ENCODE measurements around the gene ABHD1. TPM values are rescaled to one million over a fixed set of nuclear protein-coding genes. Genes with fewer than 3 reads are reported as not detected.
A peak's percentile ranks its signal among the peaks of the same experiment; 100 is the strongest.
"Not testable (repeated sequence)": the region's sequence is repeated elsewhere in the genome, so short reads cannot be mapped to it uniquely, and the experiment has no call there.

Gene ABHD1
- total RNA-seq (2014; rRNA removed; shearing (Covaris generic)), result not detected in 2 replicates

DNA sequence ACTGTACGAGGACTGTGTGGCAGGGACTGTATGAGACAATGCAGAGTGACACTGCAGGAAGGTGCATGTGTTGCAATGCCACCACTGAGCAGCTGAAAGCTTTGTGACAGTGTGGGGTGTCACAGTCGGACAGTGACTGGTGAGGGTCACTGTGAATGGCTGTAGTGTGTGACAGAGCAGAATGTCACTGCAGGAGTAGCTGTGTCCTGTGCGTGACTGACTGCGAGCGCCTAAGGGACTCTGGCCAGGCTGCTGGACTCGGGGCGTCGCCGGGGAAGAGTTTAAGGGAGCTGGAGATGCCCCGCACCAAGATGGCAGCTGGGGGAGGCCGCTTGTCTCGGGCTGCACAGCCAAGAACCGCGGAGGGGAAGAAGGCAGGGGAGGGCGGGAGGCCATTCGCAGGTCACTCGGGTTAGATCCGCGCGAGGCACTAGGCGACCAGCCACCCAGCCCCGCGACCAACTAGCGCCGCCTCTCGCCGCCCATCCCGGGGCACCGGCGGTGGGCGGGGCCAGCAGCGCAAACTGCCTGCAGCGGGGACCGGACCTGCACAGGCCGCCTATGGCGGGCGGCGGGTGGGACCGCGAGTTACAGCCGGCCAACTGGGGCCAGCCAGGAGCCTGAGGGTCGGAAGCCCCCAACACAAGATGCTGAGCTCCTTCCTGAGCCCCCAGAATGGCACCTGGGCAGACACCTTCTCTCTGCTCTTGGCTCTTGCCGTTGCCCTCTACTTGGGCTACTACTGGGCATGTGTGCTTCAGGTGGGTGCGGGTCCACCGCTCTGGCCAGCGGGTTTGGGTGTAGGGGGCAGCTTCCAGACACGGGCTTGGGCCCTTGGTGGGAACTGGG, at the start of gene ABHD1:
Gene ABHD1, plus strand, starts transcription at position 514 of the 849 bp plus-strand sequence. Its CDS starts 134 bp downstream, at position 648.
- no peak for DNase-seq (ENCODE audit: low spot score)

DNA sequence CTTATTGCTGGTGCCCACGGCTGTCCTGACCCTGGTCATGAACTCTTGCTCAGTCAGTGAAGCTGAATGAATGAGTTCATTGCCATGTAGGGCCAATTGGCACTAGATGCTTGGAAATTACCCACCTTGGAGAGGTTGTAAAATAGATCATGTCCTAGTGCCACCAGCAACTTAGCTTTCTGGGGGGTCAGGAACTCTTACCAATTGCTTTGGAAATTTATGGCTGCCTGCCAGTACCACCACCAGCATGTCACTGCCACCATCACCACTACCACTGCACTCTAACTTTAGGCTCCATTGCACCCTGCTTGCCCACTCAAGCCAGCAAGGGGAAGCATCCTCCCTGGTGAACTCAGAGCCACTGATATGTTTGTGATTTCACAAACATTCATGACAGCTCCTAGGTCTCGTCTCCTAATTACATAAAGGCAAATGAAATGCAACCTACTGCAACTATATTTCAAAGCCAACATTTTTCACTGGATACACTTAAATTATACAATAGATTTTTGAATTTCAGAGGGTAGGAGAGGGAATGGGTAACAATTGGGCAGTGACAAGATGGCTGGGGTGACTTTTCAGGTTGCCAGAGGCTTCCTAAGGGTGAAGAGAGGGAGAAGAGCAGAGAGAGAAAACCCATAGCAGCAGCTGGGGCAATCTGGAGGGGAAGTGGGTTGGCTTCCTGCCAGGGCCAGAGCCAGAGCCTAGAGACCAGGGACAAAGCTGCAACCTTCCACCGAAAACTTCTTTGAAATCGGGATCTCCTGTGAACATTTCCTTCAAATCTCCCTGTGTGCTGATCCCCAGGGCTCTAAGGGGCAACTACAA, 48.7 kb upstream of the ABHD1 start:
- DNase-seq (ENCODE audit: low spot score), result no peak

DNA sequence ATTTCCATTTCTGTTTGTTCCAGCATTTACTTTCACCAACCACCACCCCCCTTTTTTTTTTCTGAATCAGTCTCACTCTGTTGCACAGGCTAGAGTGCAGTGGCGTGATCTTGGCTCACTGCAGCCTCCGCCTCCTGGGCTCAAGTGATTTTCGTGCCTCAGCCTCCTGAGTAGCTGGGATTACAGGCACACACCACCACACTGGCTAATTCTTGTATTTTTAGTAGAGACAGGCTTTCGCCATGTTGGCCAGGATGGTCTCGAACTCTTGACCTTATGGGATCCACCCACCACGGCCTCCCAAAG, 48.1 kb upstream of the ABHD1 start:
- not testable (repeated sequence) for DNase-seq (ENCODE audit: low spot score)

DNA sequence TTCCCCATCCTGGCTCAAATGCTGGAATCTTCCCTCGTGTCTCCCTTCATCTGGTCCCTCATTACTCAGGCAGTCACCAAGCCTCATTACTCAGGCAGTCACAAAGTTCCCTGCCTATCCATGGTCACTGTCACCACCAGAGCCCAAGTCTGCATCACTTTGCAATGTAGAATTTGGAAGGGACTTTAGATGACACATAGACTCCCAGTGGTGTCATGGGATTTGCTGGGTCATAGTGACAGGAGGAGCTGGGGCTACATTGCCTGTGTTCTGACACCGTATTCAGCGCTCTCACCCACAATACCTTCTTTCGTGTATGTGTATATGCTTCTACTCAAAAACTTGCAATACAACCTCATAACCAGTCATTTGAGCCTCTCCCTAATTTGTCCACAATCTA, 47.3 kb upstream of the ABHD1 start:
- DNase-seq (ENCODE audit: low spot score), result no peak

DNA sequence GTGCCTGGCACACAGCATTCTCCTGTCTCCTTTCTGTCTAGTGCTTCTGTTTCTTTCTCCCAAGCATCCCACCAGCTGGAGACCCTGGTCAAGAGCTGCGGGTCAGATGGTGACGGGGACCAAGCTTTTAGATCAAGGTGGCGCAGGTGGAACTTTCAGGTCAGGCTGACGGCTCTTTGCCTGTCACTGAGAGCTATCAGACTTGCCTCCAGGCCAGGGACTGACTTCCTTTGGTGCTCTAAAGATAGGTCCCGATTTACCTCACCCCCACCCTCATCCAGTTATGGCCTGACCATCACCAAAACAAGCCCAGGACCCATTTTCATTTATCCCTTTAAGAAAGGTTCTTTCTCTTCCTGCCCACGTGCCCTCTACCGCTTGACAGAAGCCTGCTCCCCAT, 46.4 kb upstream of the ABHD1 start:
- DNase-seq (ENCODE audit: low spot score), result no peak

DNA sequence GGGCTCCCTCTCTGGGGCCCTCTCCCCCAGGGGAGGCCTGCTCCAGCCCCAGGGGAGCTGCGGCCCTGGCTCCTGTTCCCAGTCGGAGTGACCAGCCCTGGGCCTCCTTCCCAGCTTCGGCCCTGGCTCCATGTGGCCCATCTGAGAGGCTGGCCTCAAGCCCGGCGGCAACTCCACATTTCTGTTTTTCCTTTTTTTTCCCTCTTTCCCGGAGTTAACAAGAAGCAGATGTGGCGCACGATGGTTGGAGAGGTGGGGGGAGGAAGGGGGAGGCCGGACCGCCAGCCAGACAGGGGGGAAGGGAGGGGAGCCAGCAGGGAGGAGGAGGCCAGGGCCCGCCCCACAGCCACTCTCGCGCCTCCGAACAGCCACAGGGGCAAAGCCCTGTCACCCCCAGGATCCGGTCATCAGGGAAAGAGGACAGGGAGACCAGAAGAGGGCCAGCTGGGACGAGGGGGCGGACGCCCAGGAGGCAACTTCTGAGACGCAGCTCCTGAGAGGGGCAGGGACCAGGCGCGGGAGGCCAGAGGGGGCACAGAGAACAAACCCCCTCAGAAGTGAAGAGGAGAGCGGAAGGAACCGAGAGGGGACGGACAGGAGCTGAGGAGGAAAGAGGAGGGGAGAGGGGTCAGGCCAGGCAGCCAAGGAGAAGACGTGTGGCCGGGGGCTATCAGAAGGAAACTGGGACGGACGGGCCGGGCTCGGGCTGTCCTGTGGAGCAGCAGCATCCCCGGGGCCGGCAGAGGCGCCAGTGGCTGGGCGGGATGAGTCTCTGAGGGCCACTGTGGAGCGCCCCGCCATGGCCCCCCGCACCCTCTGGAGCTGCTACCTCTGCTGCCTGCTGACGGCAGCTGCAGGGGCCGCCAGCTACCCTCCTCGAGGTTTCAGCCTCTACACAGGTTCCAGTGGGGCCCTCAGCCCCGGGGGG, 45.1 kb upstream of the ABHD1 start, which contains the start of gene EMILIN1:
Gene EMILIN1, plus strand, starts transcription at position 349 of the 928 bp plus-strand sequence. Its CDS starts 451 bp downstream, at position 800.
- DNase-seq (ENCODE audit: low spot score), result no peak

DNA sequence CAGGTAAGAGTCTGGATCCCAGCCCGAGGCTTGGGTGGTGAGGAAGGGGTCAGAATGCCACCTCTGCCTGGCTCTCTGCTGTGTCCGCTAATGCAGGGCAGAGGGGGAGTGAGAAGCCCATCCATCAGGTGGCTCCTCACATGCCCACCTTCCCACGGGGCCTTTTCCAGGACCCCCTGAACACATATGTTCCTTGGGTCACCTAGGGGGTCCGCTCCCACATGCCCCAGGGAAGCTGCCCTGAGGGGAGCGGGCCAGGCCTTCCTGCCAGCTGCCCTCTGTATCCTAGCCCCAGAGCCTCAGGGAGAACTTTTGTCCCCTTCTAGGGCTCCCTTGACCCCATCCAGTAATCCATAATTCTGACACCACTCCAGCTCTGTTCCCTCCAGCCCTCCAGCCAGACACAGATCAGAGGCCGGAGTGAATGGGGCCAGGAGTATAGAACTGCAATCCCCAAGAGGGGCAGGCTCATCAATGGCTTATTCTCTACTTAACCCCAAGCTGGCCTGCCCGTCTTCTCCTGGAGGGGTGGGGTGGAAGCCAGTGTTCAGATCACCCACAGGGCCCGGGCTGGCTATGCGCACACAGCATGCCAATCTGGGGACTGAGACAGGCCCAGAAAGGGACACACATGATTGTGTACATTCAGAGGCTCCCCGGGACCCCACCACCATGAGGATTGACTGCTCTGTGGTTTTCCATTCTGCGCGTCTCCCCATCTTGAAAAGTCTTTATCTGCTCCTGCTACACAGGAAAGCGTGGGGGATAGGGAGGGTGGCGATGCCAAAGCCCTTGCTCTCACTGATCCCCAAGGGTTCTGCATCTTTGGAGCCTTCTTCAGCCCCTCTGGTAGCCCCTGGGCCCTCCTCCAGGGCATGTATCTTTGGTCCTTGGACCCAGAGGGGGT, 44.1 kb upstream of the ABHD1 start:
- no peak for DNase-seq (ENCODE audit: low spot score)

DNA sequence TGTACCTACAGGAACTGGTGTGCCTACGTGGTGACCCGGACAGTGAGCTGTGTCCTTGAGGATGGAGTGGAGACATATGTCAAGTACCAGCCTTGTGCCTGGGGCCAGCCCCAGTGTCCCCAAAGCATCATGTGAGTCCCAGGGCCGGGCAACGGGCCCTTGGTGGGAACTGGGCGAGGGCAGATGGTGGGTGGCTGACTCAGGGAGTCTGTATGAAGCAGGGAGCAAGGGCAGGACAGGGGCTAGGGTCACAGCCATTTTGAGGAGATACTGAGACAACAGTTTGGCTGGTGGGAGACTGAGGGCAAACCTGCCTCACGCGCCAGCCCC, 43.5 kb upstream of the ABHD1 start:
- DNase-seq (ENCODE audit: low spot score), result no peak

DNA sequence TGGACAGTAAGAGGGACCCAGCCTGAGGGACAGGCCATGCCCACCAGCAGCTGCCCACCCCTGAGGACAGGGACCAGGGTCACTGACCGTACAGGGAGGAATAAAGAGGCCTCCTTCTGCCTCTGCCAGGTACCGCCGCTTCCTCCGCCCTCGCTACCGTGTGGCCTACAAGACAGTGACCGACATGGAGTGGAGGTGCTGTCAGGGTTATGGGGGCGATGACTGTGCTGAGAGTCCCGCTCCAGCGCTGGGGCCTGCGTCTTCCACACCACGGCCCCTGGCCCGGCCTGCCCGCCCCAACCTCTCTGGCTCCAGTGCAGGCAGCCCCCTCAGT, 43.0 kb upstream of the ABHD1 start:
- no peak for DNase-seq (ENCODE audit: low spot score)

DNA sequence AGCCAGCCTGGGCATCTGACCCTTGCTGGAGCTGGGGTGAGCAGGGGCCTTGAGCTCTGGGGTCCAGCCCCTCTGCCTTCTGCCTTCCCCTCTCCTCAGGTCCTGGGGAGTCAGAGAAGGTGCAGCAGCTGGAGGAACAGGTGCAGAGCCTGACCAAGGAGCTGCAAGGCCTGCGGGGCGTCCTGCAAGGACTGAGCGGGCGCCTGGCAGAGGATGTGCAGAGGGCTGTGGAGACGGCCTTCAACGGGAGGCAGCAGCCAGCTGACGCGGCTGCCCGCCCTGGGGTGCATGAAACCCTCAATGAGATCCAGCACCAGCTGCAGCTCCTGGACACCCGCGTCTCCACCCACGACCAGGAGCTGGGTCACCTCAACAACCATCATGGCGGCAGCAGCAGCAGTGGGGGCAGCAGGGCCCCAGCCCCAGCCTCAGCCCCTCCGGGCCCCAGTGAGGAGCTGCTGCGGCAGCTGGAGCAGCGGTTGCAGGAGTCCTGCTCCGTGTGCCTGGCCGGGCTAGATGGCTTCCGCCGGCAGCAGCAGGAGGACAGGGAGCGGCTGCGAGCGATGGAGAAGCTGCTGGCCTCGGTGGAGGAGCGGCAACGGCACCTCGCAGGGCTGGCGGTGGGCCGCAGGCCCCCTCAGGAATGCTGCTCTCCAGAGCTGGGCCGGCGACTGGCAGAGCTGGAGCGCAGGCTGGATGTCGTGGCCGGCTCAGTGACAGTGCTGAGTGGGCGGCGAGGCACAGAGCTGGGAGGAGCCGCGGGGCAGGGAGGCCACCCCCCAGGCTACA, 41.4 kb upstream of the ABHD1 start:
- DNase-seq (ENCODE audit: low spot score), result no peak

DNA sequence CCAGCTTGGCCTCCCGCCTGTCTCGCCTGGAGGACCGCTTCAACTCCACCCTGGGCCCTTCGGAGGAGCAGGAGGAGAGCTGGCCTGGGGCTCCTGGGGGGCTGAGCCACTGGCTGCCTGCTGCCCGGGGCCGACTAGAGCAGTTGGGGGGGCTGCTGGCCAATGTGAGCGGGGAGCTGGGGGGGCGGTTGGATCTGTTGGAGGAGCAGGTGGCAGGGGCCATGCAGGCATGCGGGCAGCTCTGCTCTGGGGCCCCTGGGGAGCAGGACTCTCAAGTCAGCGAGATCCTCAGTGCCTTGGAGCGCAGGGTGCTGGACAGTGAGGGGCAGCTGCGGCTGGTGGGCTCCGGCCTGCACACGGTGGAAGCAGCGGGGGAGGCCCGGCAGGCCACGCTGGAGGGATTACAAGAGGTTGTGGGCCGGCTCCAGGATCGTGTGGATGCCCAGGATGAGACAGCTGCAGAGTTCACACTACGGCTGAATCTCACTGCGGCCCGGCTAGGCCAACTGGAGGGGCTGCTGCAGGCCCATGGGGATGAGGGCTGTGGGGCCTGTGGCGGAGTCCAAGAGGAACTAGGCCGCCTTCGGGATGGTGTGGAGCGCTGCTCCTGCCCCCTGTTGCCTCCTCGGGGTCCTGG, 40.7 kb upstream of the ABHD1 start:
- DNase-seq (ENCODE audit: low spot score), result no peak

DNA sequence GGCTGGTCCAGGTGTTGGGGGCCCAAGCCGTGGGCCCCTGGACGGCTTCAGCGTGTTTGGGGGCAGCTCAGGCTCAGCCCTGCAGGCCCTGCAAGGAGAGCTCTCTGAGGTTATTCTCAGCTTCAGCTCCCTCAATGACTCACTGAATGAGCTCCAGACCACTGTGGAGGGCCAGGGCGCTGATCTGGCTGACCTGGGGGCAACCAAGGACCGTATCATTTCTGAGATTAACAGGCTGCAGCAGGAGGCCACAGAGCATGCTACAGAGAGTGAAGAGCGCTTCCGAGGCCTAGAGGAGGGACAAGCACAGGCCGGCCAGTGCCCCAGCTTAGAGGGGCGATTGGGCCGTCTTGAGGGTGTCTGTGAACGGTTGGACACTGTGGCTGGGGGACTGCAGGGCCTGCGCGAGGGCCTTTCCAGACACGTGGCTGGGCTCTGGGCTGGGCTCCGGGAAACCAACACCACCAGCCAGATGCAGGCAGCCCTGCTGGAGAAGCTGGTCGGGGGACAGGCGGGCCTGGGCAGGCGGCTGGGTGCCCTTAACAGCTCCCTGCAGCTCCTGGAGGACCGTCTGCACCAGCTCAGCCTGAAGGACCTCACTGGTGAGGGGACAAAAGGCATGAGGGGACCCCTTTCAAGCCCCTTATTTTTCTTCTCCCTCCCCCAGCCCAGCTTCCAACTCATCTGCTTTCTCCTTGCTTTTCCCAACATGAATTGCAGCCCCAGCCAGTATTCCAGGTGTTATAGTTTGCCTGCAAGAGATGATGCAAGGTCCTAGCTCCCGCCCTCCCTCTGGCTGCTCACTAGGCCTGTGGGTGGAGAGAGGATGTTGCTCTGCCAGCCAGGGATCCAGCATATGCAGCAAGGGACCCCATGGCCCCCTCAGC, 40.0 kb upstream of the ABHD1 start:
- no peak for DNase-seq (ENCODE audit: low spot score)

DNA sequence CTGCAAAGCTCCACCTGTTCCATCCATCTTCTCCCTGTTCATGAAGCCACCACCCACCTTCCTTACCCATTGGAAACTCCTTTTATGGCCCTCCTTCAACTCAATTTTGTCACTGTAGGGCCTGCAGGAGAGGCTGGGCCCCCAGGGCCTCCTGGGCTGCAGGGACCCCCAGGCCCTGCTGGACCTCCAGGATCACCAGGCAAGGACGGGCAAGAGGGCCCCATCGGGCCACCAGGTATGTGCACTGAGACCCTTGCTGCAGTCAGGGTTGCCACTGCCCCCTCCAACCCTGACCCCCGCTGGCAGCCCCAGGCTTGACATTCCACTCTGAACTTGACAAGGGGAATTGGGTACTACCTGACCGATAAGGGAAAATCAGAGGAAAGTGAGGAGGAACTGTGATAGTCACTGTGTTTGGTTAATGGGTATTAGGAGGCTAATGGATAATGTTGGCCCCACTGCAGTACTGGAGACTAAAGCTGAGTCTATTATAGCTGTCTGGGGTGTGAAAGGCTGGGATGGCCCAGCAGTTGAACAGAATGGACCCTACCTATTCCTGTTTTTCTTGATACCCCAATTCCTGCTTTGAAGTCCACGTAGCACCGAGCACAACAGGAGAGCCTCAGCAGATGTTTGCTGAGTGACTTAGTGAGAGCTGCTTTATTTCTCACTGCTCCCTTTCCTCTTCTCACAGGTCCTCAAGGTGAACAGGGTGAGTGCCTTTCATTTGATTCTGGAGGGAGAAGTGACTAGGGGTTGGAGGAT, 39.1 kb upstream of the ABHD1 start:
- DNase-seq (ENCODE audit: low spot score), result no peak

DNA sequence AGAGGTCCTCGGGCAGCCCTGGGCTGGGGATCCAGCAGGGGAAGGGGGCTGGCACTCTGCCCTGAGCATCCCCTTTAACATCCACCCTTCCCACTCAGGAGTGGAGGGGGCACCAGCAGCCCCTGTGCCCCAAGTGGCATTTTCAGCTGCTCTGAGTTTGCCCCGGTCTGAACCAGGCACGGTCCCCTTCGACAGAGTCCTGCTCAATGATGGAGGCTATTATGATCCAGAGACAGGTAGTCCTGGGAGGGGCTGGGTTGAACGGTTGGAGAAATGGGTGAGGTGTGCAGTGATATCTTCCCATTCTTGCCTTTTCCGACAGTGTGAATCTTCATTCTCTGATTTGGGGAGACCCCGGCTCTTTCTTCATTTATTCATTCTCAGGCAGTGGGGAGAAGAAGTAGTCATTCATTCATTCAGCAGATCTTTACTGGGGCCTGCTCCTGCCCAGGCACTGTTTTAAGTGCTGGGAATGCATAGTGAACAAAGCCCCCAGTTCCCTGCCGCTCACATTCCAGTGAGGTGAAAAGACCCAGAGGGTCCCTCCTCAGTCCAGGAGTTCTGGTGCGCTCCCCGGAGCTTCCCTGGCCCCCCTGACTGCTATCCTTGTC, 38.4 kb upstream of the ABHD1 start:
- no peak for DNase-seq (ENCODE audit: low spot score)

DNA sequence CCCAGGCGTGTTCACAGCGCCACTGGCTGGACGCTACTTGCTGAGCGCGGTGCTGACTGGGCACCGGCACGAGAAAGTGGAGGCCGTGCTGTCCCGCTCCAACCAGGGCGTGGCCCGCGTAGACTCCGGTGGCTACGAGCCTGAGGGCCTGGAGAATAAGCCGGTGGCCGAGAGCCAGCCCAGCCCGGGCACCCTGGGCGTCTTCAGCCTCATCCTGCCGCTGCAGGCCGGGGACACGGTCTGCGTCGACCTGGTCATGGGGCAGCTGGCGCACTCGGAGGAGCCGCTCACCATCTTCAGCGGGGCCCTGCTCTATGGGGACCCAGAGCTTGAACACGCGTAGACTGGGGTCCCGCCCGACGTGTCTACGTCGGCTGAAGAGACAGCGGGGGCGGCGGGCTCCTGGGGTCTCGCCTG, 37.9 kb upstream of the ABHD1 start:
- peak; percentile 50 for DNase-seq (ENCODE audit: low spot score)

DNA sequence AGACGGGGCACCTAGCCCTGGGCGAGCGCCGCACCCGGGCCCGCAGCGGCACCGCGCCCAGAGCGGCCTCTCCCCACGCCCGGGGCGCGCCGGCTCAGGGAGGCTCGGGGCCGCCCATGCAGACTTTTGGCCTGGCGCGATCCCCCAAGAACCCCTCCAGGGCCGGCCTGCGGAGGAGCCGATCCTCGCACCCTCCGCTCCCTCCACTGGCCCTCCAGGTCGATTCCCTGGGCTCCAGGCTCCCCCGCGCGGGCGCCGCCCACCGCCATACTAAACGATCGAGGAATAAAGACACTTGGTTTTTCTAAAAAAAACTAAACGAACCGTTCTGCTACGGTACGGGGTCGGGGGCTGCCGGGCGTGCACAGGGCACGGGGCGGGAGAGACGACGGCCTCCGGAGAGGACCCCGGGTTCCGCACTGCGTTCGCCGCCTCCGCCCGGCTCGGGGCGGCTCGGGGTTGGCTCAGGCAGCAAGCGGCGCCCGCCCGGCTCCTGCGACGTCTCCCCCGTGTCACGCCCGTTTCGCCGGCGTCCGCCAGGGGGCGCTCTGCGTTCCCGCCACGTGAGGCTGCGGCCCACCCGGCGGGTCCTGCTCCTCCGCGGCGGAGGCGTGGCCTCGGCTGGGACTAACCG, 37.4 kb upstream of the ABHD1 start:
- peak; percentile 91 for DNase-seq (ENCODE audit: low spot score)

Measured in HT-29 (cell line).